ENCODE measurements around the gene KCNMA1.

KCNMA1 gene

GRCh38 chr10:77226853-77227565 lies 410.6 kb downstream of the KCNMA1 start:
- DNase-seq: no peak

- no peak for DNase-seq
Measured at GRCh38 chr10:77226452-77226851, 411.2 kb downstream of the KCNMA1 start.

- DNase-seq: no peak
Measured at GRCh38 chr10:77226020-77226419, 411.6 kb downstream of the KCNMA1 start.

- no peak for DNase-seq
Measured at GRCh38 chr10:77223526-77224460, 413.8 kb downstream of the KCNMA1 start.

GRCh38 chr10:77220150-77220549 lies 417.5 kb downstream of the KCNMA1 start:
- DNase-seq: no peak

GRCh38 chr10:77219046-77219445 lies 418.6 kb downstream of the KCNMA1 start:
- no peak for DNase-seq

- DNase-seq: no peak
Measured at GRCh38 chr10:77214799-77215198, 422.8 kb downstream of the KCNMA1 start.

GRCh38 chr10:77212632-77213031 lies 425.0 kb downstream of the KCNMA1 start:
- no peak for DNase-seq

- no peak for DNase-seq
Measured at GRCh38 chr10:77210645-77211044, 427.0 kb downstream of the KCNMA1 start.

- DNase-seq: no peak
Measured at GRCh38 chr10:77208684-77209256, 428.8 kb downstream of the KCNMA1 start.

GRCh38 chr10:77207828-77208185 lies 429.8 kb downstream of the KCNMA1 start:
- DNase-seq: no peak

GRCh38 chr10:77207182-77207827 lies 430.3 kb downstream of the KCNMA1 start:
- DNase-seq: no peak

GRCh38 chr10:77205135-77205534 lies 432.5 kb downstream of the KCNMA1 start:
- no peak for DNase-seq

- no peak for DNase-seq
Measured at GRCh38 chr10:77204171-77204570, 433.4 kb downstream of the KCNMA1 start.

GRCh38 chr10:77202857-77203256 lies 434.8 kb downstream of the KCNMA1 start:
- DNase-seq: no peak

GRCh38 chr10:77201135-77202106 lies 436.2 kb downstream of the KCNMA1 start:
- no peak for DNase-seq

- no peak for DNase-seq
Measured at GRCh38 chr10:77197544-77197943, 440.1 kb downstream of the KCNMA1 start.

- no peak for DNase-seq
Measured at GRCh38 chr10:77196614-77197013, 441.0 kb downstream of the KCNMA1 start.

GRCh38 chr10:77195101-77195500 lies 442.5 kb downstream of the KCNMA1 start:
- no peak for DNase-seq

GRCh38 chr10:77193001-77193400 lies 444.6 kb downstream of the KCNMA1 start:
- no peak for DNase-seq

GRCh38 chr10:77192402-77192801 lies 445.2 kb downstream of the KCNMA1 start:
- DNase-seq: no peak
